Raji (cell line): ENCODE data around the gene RUNX2.

ENCODE experiments used
- POLR2A ChIP-seq: IDR thresholded peaks from 2 replicates; pipeline ENCODE4 v1.6.1; 2011; ENCODE audit warnings: low read depth, low read length, control low read depth; ENCODE audit not compliant: insufficient read depth

Gene RUNX2

GRCh38 chr6:45619211-45619760 lies 291.2 kb downstream of the RUNX2 start:
- no peak for TF ChIP-seq POLR2A

GRCh38 chr6:45619994-45620471 lies 291.9 kb downstream of the RUNX2 start:
- no peak for TF ChIP-seq POLR2A

- no peak for TF ChIP-seq POLR2A
Measured at GRCh38 chr6:45624228-45624627, 296.1 kb downstream of the RUNX2 start.

- TF ChIP-seq POLR2A = no peak
Measured at GRCh38 chr6:45625191-45625664, 297.1 kb downstream of the RUNX2 start.

GRCh38 chr6:45626087-45626891 lies 298.2 kb downstream of the RUNX2 start:
- no peak for TF ChIP-seq POLR2A

- TF ChIP-seq POLR2A = no peak
Measured at GRCh38 chr6:45630314-45630713, 302.2 kb downstream of the RUNX2 start.

GRCh38 chr6:45630801-45631200 lies 302.7 kb downstream of the RUNX2 start:
- TF ChIP-seq POLR2A = no peak

GRCh38 chr6:45631396-45631795 lies 303.3 kb downstream of the RUNX2 start:
- no peak for TF ChIP-seq POLR2A

GRCh38 chr6:45633272-45633908 lies 305.3 kb downstream of the RUNX2 start:
- no peak for TF ChIP-seq POLR2A

- TF ChIP-seq POLR2A = no peak
Measured at GRCh38 chr6:45634231-45634630, 306.1 kb downstream of the RUNX2 start.

- TF ChIP-seq POLR2A = no peak
Measured at GRCh38 chr6:45635284-45635867, 307.2 kb downstream of the RUNX2 start.

GRCh38 chr6:45637056-45637455 lies 308.9 kb downstream of the RUNX2 start:
- TF ChIP-seq POLR2A = no peak

GRCh38 chr6:45637611-45638257 lies 309.6 kb downstream of the RUNX2 start:
- no peak for TF ChIP-seq POLR2A

- no peak for TF ChIP-seq POLR2A
Measured at GRCh38 chr6:45640081-45640491, 312.0 kb downstream of the RUNX2 start.

- no peak for TF ChIP-seq POLR2A
Measured at GRCh38 chr6:45640811-45641210, 312.7 kb downstream of the RUNX2 start.
